Activated T-helper 1 cell treated with anti-CD3 and anti-CD28 coated beads, Interleukin-2, amount 50 U/mL, for 16 hours (primary cell): ENCODE results near the gene SRRM4.
"Not testable (repeated sequence)": the region's sequence is repeated elsewhere in the genome, so short reads cannot be mapped to it uniquely, and the experiment has no call there.

Source experiments
- DNase-seq, 2 donors: peaks; one replicate each; pipeline ENCODE4 v3.0.0-alpha.2; 2020; ENCODE audit warnings: low read depth in 1 of 2, low spot score in 1 of 2

Gene SRRM4

DNA sequence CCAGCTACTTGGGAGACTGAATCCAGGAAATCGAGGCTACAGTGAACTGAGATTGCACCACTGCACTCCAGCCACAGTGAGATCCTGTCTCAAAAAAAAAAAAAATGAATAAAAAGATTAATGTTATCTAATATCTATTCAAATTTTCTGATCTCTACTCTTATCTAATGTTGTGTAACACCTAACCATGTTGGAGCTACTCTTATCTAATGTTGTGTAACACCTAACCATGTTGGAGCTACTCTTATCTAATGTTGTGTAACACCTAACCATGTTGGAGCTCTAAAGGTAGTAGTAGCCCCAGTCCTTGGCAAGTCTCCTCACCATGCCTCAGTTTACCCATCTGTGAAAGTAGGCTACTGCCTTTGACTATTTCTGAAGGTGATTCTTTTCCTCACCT lies 26.9 kb downstream of the SRRM4 start:
- DNase-seq: not testable (repeated sequence)

DNA sequence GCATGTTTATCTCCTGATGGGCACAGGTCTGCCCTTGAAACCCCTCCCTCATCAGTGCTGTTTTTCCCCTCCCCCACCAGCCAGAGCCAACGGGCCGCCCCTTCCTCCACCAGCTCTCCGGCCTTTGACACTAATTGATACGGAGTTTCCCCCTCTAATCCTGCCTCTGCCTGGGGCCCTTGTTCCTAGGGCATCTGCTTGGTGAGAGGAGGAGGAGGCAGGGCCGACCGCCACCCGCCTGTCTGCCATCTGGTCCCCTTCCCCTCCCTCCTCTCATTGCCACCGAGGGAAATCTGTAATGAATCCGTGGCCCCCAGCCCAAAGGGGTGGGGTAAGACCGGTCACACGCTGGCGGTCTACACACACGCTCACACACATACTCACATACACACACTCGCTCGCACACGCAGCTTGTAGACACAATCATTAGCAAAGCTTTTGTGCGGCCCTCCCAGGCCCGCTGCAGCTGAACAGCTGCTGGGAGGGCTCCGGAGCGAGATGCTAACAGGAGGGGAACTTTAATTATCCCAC lies 27.4 kb downstream of the SRRM4 start:
- no peak for DNase-seq

DNA sequence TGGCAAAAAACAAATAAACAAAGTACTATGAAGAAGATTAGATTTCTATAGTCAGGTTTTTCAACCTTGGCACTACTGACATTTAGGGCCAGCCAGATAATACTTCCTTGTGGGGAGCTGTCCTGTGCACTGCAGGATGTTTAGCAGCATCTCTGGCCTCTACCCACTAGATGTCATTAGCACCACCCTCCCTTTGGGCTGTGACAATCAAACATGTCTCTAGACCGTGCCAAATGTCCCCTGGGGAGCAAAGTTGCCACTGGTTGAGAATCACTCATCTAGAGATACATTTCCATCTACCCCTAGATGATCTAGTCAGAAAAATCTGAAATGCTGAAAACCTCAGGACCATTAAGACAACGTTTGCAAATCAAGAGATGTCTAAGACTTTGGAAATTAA lies 29.9 kb downstream of the SRRM4 start:
- no peak for DNase-seq

DNA sequence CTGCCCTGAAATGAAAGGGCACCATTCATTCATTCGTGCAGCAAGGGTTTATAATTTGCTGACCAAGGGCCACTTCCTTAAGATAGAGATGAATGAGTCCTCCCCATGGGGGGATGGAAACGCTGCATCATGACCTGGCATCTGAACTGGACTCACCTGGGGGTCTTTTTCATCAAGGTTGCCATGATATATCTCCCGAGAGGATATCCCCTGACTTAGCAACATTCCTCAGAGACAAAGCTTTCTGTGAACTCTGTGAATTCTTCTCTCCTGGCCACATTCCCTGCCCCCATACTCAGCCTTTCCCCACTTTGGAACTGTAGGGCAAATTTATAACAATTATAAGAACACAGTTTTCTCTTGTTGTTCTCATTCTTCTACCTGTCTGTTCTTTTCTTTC lies 30.8 kb downstream of the SRRM4 start:
- DNase-seq: no peak

DNA sequence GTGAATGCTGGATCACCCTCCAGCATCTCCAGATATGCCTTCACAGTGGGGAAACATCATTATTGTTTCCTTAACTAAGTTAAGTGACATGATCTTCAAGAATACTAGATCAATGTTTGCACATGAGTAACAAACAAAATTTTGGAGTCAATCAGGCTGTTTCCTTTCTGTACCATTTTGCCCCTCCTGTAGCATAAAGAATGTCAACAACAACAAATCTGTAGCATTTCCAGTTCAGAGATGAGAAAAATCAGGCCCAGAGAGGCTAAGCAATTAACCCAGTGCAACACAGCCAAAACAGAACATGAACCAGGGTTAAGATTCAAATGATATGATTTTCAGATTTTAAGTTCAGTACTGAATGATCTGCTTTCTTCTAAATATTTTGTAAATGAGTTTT lies 31.7 kb downstream of the SRRM4 start:
- DNase-seq: no peak

DNA sequence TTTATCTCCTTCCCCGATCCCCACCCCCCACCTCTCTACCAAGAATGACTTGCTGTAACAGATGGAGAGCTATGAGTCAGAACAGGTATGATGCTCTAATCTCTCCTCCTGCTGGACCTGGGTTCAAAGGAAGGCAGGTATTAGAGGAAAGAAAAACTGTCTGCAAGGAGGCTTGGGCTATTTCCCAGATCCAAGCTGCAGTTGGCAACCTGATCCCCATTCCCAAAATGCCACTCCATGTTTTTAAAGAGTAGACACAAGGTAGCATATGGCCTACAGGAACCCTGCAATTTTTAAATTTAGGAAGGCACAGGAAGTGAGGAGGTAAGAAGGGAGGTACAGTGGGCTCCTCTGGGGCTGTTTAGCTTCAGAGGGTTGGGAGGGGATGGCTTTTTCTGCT lies 33.0 kb downstream of the SRRM4 start:
- no peak for DNase-seq

DNA sequence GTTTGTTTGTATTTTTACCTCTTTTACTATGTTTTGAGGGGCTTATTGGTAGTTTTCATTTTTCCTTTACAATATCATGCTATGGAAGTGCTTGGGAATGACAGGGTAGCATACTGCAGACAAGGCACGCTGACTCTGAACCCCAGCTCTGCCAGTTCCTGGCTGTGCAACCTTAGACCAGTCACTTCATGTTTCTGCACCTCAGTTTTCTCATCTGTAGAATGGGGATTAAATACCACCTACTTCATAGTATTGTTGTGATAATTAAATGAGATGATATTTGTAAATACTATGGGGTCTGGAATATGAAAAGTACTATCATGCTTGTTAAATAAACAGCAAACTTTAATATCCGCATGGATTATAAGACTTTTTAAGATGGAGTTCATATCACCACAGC lies 35.4 kb downstream of the SRRM4 start:
- DNase-seq: no peak

DNA sequence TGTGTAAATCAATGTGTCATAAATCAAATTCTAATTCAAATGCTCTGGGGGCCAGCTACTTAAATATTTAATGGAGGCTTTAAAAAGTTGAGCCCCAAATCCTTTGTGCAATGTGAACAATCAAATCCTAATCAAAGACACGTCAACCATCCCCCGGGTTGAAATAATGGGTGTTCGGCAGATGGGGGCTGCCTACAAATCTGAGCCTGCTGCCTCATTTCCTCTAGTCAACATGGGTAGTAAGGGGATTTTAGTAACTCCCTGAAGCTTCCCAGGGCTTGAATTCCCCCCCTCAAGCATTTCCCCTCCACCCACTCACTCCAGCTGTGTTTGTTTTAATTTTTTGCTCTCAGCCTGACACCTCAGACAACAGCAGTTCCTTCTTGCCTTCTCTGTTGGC lies 37.8 kb downstream of the SRRM4 start:
- DNase-seq: no peak

DNA sequence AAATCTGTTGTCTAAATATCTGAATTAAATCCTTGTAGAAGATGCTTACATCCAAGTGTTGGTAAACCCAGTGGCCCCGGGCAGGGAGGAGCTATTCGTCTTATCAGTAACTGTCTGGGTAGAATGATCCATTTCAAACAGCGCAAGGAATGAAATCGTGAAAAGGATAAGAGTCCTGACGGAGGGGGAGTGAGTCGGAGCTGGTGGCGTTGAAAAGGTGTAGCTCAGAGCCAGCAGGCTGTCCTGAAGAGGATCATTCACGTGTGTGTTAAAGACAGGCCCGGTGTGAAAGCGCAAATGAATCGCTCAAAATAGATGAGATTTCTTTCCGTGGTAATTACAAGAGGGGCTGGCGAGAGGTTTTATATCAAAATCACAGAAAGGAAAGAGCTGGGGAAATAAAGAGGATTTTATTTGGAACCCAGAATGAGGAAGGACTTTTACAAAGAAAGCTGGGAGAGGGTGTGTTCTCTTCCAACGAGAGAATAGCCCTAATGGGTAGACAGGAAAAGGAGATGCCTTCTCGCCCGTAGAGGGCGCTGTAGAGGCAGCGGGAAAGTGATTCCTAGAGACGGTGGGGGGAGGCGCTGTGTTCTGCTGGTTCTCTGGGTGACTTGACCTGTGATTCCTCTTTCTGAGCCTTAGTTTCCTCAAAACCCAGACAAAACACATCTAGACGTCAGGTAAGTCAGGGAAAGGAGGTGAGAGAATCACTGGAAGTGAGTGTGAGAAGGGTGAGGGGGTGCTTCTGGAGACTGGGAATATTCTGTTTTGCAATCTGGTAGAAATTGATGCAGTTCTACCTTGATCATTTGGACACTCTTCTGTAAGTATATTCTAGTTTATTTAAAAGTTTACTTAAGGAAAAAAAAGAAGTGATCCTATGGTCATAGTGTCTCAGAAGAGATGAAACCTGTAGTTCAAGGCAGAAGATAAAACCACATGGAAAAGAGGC lies 39.3 kb downstream of the SRRM4 start:
- no peak for DNase-seq

DNA sequence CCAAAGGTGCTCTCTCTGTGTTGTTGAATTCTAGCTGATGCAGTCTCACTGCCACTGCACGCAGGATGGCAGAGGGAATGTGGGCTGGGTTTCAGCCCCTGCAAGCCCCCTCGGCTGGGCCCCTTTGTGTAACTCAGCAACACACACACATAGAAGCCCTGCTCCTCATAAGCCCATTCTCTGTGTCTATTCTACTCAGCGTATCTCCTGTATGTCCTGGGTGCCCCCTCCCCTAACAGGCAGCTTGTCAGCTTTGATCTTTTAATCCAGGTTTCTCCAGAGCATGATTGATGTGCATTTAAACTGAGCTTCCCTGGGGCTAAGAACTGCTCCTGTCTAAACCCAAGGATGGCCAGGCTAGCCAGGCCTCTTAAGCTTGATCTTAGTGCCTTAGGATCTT lies 43.0 kb downstream of the SRRM4 start:
- no peak for DNase-seq

DNA sequence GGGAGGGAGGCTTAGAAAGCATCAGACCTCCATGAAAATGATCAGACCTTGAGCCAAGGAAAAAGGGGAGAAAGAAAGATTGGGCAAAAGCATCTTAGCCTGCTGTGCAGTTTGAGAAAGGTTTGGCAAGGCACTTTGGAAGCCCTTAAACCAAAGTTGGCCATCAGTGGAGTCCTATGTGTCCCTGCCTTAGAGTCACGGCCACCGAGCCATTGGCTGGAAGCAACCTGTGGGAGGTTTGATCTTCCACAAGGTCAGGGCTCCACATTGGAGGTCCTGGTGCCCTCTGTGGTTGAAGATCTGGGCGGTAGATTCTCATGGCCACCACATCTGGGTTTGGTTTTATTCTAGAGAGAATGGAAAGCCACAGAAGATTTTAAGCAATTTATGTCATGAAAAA lies 44.4 kb downstream of the SRRM4 start:
- DNase-seq: no peak

DNA sequence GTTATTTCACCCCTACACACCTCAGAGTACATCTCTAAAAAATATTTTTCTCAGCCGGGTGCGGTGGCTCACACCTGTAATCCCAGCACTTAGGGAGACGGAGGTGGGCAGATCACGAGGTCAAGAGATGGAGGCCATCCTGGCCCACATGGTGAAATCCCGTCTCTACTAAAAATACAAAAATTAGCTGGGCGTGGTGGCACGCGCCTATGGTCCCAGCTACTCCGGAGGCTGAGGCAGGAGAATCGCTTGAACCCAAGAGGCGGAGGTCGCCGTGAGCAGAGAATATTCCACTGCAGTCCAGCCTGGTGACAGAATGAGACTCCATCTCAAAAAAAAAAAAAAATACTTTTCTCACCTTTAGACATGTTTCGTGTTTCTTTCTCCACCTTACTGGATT lies 52.0 kb downstream of the SRRM4 start:
- not testable (repeated sequence) for DNase-seq

DNA sequence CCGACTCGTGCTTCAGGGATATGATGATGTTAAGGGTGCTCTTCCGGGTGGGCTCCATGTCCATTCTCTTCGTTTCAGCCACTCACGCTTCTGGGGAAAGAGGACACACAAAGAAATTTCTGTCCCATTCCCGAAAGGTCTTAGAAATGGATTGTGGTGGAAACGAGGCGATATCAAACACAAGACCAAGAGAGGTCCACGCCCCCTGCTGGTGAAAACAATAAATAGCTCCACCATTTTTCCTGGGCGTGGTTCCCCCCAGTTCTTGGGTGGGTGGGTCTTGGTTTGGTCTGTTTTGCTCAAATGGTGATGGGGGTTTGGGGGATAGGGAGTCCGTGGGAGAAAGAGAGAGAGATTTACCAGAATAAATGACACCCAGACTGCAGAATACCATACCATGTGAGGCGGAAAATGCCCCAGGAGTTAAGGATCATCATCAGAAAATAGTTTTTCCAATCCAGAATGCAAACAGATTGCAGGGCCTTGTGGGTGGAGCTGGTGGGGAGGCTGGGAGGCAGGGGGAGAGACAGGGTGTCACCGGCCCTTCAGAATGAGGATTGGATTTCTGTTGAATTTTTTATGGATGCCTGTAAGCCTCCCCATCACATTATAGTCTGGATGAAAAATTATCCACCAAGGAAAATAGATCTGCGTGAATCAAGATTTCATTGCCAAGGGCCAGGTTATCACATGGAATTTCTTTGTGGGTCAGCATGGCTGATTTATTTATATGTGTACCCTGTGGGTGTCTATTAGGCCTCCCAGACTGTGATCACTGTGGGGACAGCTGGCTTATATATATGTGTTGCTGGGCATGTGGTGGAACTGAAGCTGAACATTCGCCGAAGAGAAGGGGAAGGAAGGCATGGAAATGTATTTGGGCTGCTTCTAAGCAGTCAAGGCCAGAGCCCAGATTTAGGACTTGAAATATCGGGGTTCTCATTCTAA lies 55.8 kb downstream of the SRRM4 start:
- no peak for DNase-seq

DNA sequence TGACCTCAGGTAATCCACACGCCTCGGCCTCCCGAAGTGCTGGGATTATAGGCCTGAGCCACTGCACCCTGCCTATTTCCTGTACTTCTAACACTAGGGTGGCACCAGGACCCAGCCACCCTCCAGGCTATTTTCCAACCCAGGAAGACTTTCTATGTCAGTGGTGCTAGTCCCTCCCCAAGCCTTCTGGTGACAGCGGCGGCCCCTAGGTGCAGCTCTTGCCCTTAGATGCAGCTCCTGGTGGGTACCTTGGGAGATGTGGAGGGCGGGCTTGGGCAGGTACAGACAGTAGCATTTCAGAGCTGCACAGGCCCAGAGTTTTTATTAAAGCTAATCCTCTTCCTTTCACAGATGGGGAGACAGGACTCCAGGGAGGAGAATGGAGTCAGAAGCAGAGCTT lies 62.8 kb downstream of the SRRM4 start:
- DNase-seq: no peak

DNA sequence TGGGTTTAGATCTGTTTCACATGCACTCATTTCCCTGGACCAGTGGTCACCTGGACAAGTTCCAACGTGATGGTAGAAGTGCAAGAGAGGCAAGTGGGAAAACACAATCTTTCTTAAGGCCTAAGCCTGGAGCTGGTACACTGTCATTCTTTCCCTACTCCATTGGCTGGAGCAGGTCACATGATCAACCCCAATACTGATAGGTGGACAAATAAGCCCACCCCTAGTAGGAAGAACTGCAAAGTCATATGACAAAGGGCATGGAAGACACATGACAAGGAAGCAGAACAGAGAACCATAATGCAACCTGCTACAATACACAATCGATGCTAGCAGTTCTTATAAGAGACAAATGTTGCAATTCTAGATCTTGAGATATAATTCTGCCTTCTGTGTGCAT lies 66.3 kb downstream of the SRRM4 start:
- no peak for DNase-seq

DNA sequence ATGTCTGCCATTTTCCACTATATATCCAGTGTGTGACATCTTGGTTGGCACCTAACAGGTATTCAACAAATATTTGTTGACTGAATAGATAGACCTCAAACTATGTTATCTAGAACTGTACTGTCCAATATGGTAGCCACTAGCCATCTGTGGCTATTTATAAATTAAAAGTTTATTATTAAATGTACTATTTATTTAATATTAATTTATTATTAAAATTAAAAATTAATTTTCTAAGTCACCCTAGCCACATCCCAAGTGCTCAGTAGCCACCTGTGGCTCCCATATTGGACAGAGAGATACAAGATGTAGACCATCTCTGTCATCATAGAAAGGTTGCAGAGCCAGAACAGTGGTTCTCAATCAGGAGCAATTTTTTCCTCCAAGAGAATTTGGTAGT lies 69.3 kb downstream of the SRRM4 start:
- DNase-seq: no peak

DNA sequence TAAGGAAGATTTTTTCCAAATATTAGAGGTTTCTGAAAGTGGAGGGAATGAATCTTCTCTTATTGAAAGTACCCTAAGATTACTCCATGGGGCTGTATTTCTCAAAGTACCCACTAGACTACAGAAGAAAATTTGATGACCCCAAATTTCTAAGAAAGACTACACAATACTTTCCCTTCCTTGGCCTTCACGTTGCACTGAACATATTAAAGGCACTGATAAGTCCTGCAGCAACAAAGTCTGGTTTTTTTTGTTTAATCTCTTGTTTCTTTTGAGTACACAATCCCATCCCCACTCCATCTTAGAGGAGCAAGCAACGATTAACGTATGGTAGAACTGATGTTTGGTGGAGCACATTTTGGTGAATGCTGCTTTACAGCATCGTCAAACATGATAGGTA lies 70.1 kb downstream of the SRRM4 start:
- no peak for DNase-seq

DNA sequence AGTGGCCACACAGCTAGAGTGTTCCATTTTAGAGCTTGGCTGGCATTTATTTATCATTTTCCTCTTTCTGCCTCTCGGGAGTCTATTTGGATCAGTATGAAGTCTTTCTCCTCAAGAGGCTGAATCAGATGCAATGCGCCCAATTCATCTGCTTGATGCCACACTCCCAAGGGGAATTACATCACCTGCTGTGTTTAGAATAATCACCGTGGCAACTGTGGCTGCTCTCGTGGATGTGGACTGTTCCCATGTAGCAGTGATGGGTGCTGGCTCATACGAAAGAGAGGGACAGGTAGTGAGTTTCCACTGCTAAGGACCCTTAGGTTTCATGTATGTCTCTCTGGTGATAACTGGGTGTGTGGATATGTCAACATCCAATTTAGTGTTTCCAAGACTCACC lies 70.7 kb downstream of the SRRM4 start:
- DNase-seq: no peak

DNA sequence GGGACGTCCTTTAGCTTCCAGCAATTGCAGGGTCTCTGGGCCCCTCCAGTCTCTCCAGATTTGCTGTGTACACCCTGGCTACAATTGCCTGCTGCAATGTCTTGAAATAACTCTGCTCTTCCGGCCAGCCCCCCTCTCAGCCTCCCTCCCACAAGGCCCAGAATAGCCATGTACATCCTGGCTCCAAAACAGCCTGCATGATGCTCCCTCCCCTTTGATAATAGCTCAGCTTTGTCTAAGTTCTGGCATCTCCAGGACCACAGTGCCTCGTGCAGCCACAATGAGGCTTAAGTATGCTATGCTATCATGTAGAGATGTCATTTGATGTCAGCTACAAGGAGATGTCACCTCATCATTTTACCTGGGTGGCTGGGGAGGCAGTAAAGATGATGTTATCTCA lies 74.6 kb downstream of the SRRM4 start:
- no peak for DNase-seq

DNA sequence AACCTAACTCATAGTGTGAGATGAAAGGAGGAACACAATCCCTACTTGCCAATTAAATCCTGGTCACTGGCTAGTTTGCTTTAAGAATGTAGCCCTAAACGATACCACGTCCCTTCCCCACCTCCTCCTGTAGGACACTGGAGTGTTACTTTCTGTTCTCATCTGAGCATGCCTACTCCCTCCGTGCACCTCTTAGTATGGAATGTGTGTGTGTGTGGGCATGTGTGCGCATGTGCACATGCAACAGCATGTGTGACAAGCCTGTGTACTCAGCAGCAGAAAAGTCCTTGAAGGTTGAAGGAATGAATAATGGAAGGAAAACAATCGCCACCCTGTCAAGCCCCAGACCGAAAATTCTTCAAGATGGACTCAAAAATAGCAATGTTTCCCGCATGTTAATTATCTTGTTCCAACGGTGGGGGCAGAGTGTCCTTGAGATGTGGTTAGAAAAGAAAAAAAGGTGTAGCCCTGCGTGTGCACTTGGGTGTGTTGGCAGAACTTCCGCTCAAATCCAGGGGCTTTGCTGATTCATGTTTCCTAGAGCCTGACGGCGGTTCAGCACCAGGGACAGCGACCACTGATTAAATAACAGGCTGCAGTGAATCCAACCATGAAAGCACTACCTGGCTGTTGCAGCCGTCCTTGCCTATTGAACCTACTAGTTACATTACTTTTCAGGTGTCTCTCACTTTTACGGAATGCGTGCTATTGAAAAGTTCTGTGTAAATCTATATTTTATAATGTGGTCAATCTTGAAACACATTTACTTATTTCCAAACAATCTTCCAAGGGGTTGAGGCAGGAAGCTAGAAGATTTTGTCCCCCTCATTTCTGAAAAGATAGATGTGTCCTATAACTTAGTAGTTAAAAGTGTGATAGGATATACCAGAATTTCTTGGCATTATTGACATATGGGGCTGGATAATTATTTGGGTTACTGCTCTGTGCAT lies 79.8 kb downstream of the SRRM4 start:
- DNase-seq: no peak
